GM23338 (cell line): ENCODE results near the gene NBPF26.
"Not testable (repeated sequence)": the region's sequence is repeated elsewhere in the genome, so short reads cannot be mapped to it uniquely, and the experiment has no call there.

Experiments used
- POLR2AphosphoS5 ChIP-seq: IDR thresholded peaks from 2 replicates; pipeline ENCODE4 v1.6.1; 2016; ENCODE audit warnings: antibody characterized with exemption, low read depth
- TF ChIP-seq, protein P1 (sequence below), 2 experiments: fragments of 200-600 bp in 1 of 2; sonication (generic) in 1 of 2; conservative IDR thresholded peaks; 2 replicates each; pipeline versions ENCODE4 v1.5.1 to v1.6.1; 2016 to 2017; ENCODE audit warnings: antibody characterized with exemption in 2 of 2, low read depth in 2 of 2, mild to moderate bottlenecking in 2 of 2, moderate library complexity in 1 of 2

DNA sequence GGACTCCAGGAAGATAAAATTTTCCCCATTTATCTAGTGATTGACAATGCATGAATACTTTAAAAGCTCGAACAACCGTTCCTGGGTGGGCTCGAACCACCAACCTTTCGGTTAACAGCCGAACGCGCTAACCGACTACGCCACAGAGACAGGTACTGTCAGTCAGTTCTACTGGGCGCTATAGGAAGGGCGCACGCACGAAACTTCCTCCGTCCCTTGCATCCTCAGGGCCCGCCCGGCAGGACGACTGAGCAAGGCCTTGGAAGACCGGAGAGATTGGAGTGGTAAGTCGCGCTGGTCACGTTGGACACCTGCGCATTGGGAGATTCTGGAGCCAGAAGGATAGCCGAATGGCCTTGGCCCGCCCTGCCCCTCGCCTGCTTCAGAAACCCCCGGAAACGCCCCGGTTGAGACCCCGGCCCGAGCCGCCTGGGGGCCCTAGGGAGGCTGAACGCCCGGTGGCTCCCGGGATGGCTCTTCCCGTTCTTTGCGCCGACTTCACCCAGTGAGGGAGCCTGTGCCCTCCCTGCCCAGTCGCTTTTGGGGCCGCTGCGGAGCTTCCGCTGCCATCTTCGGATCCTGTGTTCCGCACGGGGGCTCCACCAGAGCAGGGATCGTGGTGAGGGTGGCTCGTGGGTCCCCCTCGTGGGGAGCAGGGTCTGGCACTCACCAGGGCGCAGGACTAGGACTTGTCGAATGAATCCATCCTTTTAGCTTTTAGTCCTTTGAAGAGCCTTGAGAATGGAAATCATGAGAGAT is 120.6 kb downstream of the NBPF26 start:
- TF ChIP-seq, protein P1, sequence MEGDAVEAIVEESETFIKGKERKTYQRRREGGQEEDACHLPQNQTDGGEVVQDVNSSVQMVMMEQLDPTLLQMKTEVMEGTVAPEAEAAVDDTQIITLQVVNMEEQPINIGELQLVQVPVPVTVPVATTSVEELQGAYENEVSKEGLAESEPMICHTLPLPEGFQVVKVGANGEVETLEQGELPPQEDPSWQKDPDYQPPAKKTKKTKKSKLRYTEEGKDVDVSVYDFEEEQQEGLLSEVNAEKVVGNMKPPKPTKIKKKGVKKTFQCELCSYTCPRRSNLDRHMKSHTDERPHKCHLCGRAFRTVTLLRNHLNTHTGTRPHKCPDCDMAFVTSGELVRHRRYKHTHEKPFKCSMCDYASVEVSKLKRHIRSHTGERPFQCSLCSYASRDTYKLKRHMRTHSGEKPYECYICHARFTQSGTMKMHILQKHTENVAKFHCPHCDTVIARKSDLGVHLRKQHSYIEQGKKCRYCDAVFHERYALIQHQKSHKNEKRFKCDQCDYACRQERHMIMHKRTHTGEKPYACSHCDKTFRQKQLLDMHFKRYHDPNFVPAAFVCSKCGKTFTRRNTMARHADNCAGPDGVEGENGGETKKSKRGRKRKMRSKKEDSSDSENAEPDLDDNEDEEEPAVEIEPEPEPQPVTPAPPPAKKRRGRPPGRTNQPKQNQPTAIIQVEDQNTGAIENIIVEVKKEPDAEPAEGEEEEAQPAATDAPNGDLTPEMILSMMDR (conservative IDR thresholded peaks at IDR 0.05; ENCODE audit: low read depth in 2 of 2): peak in 1 of 2 experiments; percentile 29; a peak in 2 of 4 replicates
- not testable (repeated sequence) for TF ChIP-seq POLR2AphosphoS5
